HG03354 (cell line): ENCODE measurements around the gene RBM15B.
"Not testable (repeated sequence)": the region's sequence is repeated elsewhere in the genome, so short reads cannot be mapped to it uniquely, and the experiment has no call there.

Experiments
- ATAC-seq: cut with Tn5 transposase; IDR thresholded peaks from one replicate; pipeline ENCODE4 v1.9.1; 2021; ENCODE audit warnings: mild to moderate bottlenecking; ENCODE audit not compliant: unreplicated experiment, poor library complexity, severe bottlenecking

Gene RBM15B

DNA sequence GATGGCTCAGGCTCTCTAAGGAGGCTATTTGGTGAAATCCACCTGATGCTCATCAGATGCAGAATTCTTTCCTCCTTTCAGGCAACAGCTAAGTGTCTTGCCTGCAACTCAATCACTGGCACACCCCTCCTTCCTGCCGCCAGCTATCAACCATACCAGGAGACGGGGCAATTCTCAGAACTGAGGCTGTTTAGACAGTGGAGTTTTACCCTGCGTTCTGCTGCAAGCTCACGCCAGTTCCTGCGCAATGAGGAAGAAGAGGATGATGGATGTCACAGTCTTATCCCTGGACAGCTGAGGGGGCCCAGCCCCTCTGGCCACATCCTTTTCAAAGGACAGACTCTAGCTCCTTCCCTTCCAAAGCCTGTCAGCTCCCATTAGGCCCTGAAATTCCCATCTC lies 13.0 kb upstream of the RBM15B start:
- no peak for ATAC-seq

DNA sequence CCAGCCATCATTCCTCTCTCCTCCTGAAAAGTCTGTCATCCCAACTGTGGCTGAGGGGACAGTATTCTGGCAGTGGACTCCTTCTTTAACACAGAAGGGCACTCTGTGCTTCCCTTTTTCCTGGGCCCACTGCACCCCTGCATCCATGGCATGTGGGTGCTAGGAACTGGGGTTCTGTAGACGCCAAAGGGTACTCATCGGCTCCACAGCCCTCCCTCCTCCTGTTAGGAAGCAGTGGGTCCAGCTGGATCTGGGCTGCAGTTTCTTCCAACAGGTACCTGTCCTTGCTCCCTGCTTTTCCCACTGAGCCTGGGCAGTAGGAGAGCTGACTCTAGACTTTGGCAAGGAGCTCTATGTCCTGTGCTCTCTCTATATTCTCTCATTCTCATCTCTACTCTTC lies 12.4 kb upstream of the RBM15B start:
- ATAC-seq, result no peak

DNA sequence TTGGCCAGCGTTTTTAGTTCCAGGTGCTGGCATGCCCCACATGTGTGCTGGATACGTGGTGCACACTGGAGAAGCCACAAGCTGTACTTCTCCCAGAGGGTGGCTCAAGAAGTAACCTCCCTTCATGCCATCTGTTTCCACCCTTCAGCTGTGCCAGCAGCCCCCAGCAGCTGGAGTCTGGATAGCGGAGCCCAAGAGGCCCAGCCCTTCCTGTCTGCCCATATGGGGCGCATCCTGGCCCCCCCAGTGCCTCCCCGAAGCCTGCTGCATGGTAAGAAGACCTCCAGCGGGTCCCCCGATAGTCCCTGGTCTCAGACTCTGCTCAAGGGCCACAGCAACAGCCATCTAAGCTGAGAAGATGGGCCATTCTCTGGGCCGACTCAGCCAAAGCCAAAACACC lies 11.8 kb upstream of the RBM15B start:
- ATAC-seq, result no peak

DNA sequence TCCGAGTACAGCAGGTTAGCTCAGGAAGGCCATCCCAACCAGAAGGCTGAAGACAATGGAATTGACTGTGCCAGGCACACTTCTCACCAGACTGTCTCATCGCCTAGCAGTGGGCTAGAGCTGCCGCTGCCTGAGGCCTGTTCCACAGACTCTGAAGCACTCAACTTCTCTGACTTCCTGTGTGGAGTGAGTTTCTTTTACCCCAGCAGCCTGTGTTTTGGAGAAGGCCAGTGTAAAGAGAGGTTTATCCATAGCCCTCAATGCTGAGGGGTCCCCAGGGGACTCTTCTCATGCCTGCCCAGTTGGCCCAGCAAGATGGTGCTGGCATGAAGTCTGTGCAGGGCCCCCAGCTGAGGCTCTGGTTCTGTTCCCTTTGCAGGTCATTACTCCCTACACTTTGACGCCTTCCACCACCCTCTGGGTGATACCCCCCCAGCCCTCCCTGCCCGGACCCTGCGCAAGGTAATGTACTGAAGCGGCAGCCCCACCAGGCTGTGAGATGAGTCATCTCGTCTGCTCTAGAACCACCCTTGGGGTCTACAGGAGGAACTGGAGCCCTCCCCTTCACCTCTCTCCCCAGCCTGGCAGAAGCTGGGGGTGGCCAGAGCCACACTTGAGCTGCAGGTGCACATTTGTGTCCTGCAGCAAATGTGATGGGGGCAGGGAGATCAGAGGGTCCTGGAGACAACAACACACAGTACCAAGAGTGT lies 11.2 kb upstream of the RBM15B start:
- ATAC-seq, result no peak

DNA sequence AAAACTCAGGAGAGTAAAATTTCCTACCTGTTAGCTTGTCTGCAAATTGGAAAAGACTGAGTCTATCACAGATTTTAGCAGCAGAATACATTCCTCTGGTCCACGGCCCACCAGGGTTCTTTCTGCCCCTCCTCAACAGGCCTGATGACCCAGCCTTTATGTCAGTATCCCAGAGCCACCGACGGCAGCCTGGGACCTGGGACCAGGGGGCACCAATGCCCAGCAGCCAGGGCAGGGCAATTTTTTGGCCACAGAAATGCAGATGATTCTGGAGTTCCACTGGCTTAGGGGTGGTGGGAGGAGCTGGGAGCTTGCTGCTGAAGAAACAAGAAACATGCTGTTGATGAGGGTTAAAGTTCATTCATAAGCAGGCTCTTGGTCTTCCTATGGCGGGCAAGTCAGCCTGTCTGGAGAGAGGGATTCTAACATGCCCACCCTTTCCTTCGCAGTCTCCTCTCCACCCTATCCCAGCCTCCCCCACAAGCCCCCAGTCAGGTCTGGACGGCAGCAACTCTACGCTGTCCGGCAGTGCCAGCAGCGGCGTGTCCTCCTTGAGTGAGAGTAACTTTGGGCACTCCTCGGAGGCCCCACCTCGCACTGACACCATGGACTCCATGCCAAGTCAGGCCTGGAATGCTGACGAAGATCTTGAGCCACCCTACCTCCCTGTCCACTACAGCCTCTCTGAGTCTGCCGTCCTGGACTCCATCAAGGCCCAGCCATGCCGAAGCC lies 10.3 kb upstream of the RBM15B start:
- ATAC-seq, result no peak

DNA sequence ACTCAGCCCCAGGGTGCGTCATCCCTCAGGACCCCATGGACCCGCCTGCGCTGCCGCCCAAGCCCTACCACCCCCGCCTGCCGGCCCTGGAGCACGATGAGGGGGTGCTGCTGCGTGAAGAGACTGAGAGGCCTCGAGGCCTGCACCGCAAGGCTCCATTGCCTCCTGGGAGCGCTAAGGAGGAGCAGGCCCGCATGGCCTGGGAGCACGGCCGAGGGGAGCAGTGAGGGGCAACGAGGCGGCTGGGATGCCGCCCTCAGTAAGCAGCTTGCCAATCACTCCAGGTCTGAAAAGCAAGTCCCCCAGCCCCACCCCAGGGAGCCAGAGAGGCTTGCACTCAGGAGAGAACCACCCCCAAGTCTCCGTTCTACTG lies 9.8 kb upstream of the RBM15B start:
- ATAC-seq, result no peak

DNA sequence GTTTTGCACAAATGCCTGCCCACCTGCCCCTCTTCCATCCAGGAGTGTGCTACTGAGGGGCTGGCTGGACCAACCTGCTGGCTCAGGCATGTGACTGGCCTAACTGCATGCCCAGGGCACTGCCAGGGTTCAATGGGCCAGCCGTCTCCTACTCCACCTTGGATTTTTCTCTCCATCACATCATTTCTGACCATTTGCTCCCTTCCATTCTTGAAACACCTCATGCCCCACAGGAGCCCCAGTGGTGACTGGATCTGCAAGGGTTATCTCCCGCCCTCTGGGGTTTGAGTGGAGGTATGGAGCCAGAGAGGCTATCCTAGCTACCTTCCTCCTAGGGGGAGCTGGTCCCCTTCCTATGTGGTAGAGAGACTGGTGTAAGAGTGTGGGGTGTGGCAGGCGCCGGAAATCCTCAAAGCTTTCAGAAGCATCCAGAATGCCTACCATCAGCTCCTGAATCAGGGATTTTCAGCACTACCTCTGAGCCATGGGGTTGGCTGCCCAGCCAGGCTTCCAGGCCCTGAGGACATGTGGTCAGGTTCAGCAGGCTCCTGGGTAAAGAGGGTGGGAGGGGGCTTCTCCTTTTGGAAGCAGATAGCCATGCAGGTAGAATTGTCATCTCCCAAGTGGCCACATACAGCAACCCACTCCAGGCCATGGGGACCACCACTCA lies 8.9 kb upstream of the RBM15B start:
- ATAC-seq, result no peak

DNA sequence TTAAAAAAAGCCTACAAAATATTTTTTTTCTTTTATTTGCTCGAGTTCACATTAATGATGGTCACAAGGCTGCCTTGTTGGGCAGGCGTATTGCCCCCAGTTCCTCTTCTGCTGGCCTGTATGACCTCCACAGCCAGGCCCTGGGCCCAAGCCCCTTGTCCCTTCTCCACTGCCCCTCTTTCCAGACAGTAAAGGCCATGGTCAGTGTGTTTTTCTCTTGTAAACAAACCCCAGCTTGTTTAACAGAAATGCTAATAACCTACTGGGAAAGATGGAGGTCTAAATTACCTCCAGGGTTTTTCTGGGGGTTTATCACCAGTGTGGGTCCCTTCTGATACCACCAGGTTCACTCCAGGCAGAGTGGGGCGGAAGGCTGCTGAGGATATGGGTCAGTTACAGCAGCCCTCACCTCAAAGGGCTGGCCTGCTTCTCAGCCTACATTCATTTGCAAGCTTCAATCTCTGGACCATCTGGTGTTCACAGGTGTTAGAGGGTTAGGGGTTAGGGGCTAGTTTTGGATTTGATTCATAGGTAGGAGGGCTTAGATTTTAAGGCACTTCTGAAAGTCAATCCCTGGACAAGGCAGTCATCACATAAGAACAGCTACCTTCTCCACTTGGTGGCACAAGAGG lies 8.0 kb upstream of the RBM15B start:
- no peak for ATAC-seq

DNA sequence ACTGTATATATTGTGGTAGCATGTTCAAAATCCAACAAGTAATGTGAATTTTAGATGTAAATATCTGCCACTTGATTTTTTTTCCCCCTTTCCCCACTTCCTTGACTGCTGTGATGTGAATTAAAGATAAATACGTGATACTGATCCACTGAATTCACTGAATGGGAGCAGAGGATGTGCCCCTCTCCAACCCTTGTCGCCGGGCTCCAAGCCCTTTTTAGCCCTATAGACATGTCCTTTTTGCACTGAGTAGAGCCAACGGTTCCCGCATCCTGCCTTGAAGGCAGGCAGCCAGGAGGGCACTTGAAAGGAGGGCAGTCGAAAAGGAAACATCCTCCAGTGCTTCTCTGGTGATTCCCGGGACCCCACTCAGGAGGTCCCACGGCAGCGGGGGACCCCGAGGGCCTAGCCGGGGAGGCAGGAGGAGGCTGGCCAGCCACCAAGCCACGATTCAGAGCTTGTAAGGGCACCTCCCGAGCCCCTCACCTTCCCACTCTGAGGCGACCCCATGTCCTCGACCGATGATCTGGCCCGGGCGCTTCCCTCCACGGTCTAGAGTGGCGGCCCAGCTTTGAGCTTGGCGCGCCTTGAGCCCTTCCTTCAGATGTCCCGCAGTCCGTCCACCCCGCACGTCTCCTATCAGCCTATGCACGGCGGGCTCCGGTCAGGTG lies 6.9 kb upstream of the RBM15B start:
- peak; percentile 27 for ATAC-seq

DNA sequence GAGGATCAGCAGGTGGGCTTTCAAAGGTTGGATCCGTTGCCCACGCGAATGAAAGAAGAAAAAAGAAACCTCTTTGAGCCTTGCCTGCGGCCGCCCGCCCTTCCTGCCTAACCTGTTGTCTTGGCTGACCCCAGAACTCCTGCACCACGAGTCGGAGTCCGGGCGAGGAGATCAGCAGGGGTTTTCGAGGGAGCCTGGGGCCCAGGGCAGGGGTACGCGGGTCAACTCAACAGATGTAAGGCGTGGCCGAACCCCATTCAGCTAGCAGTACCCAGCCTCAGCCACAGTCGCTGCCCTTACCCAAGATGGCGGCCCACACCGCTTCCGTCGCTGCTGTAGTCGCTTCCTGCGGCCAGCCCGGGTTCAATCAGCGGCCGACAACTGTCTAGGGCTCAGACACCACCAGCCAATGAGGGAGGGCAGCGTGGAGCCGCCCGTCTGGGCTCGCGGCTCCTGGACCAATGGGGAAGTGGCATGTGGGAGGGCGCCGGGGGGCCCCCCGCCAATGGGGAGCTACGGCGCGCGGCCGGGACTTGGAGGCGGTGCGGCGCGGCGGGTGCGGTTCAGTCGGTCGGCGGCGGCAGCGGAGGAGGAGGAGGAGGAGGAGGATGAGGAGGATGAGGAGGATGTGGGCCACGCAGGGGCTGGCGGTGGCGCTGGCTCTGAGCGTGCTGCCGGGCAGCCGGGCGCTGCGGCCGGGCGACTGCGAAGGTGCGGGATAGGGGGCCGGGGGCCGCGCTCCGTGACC lies 6.2 kb upstream of the RBM15B start, which contains the start of gene MANF:
Gene MANF (plus strand): TSS at position 566 of the 748 bp plus-strand sequence. CDS start 52 bp downstream, at position 618.
- peak; percentile 96 for ATAC-seq

DNA sequence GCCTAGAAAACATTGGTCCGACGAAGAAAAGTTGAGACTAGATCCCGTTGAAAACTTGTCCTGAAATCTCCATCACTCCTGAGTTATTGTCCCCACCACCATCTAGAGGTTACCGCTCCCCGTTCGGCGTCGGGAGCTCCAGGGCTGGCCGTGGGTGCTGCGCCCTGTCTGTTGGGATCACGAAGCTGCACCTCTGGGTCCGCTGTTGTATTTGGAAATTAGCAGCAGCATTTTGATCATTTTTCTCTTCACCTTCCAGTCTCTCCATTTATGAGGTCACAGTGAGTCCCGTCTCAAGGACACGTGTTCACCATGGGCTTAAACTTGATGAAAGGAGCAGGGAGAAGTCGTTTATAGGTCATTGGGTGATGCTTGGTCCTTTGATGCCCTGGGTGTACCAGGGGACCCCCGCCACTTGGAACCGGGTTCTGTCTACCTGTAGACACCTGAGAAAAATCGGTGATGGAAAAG lies 5.4 kb upstream of the RBM15B start:
- no peak for ATAC-seq

DNA sequence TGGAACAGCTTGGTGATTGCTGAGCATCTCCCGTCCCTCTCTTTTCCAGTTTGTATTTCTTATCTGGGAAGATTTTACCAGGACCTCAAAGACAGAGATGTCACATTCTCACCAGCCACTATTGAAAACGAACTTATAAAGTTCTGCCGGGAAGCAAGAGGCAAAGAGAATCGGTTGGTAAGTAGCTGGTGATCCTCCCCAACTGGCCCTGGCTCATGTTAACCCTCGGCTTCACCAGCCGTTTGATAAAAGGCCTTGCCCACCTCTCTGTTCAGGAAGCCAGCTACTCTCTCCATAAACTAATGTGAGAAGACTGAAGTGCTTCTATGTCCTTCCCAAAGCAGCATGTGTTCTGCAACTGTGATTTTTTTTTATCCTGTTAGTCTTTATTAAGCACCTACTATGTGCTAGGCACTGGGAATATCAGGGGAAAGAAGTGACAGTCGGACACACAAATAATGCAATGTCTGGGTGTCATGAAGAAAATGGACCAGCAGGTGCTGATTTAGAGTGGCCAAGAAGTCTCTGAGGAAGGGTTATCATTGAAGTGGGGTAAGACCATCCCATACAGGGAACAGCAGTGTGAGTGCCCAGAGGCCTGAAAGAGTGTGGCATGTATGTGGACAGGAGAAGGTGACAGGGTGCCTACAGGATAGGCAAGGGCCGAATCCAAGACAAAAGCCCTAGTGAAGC lies 4.8 kb upstream of the RBM15B start:
- no peak for ATAC-seq

DNA sequence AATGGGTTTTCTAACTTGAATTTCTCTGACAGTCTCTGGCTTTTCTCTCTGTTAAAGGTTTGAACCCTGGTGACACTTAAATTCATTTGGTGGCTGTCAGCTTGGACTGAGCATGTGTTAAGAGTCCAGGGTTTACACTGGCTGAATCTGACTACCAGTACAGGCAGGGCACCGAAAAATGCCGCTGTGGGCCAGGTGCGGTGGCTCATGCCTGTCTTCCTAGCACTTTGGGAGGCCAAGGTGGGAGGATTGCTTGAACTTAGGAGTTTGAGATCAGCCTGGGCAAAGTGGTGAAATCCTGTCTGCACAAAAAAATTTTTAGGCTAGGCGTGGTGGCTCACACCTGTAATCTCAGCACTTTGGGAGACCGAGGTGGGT lies 4.2 kb upstream of the RBM15B start:
- no peak for ATAC-seq

DNA sequence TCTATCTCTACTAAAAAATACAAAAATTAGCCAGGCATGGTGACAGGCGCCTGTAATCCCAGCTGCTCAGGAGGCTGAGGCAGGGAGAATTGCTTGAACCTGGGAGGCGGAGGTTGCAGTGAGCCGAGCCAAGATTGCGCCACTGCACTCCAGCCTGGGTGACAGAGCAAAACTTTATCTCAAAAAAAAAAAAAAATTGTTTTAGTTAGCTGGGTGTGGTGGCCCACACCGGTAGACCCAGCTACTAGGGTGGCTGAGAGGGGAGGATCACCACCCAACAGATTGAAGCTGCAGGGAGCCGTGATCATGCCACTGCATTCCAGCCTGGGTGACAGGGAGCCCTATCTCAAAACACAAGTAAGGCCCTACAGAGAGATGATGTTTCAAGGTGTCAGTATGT lies 3.8 kb upstream of the RBM15B start:
- ATAC-seq, result not testable (repeated sequence)

DNA sequence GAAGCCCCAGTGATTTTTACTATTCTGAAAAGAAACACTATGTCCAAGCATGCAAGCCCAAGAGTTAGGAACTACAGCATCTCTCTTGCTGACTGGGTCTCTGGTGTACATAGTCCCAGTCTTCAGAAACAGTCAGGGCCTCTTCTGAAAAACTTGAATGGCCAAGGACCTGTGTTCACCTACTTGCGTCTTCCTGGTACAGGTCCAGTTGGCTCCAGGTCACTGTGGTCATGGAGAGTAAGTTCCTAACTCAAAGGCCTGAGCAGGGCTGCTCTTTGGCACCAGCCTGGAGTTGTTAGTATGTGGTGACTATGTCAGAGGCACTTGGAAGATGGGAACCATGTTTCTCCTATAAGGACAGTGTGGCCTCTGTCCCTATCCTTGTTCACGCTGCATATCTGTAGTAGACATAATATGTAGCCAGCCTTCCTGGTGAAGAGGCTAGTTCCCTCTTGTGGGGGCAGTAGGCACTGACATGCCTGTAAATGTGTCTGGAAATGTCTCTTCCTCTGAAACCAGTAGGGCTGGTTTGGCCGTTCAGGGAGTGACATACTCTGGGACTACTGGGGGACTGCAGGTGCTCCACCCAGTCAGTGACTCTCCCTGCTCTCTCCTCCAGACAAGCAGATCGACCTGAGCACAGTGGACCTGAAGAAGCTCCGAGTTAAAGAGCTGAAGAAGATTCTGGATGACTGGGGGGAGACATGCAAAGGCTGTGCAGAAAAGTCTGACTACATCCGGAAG lies 2.6 kb upstream of the RBM15B start:
- ATAC-seq, result no peak

DNA sequence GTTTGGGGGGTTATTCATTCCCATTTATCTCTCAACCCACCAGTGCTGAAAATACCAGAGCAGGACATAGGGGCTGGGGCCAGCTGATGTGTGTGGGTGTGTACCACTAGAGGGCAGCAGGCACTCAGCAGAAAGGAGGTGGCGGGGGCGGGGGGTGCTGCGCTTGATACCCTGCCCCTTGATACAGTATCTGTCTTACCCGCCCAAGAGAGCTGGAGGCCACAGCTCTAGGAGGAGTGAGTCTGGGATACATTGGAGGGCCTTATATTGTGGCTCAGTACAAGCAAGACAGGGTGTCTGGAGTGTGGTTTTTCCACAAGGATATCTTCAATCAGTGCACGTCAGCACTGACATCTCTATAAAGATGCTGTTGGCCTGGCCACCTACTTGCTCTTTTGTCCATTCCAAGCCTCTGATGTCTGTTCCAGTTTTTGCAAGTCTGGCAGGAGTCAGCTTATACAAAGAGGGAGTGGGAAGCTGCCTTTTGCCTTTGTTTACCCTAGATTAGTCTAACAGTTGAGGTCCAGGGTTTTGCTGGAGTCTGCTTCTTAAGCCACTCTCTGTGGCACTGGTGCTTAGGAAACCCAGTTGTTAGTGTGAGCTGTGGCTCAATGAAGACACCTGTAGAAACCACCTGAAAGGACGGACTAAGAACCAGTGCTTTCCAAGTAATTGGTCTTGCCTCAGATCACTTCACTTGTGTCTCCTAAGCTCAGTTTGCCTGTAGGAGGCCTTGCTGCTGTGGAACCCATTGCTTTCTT lies 1.5 kb upstream of the RBM15B start:
- no peak for ATAC-seq
